OCI-LY1 (cell line): ENCODE data around the gene IRF2.

Experiments used
- H2AFZ ChIP-seq: fragments of 200-600 bp; sonication (generic), shearing (Covaris generic); 2 replicates; pipeline ENCODE4 v1.6.0; 2014; ENCODE audit warnings: antibody characterized with exemption, mild to moderate bottlenecking, low read length
- H3F3A ChIP-seq: fragments of 200-600 bp; sonication (generic), shearing (Covaris generic); 2 replicates; pipeline ENCODE4 v1.6.0; 2014; ENCODE audit warnings: mild to moderate bottlenecking, antibody characterized with exemption, low read length, moderate library complexity; ENCODE audit not compliant: insufficient read depth
- H3K27ac ChIP-seq: fragments of 200-600 bp; sonication (generic); 2 replicates; pipeline ENCODE4 v1.5.1; 2014; ENCODE audit warnings: low read length, mixed run types, mild to moderate bottlenecking, low read depth; ENCODE audit not compliant: poor library complexity, severe bottlenecking
- H3K27me3 ChIP-seq: fragments of 200-600 bp; sonication (generic); 2 replicates; pipeline ENCODE4 v1.6.0; 2014; ENCODE audit warnings: antibody characterized with exemption, mild to moderate bottlenecking, low read length, moderate library complexity; ENCODE audit not compliant: insufficient read depth
- H3K36me3 ChIP-seq: fragments of 200-600 bp; sonication (generic); 2 replicates; pipeline ENCODE4 v1.6.1; 2014; ENCODE audit warnings: mild to moderate bottlenecking, antibody characterized with exemption, low read length, moderate library complexity, mixed read lengths; ENCODE audit not compliant: insufficient read depth
- H3K4me1 ChIP-seq: fragments of 200-600 bp; sonication (generic); 2 replicates; pipeline ENCODE4 v1.5.1; 2014; ENCODE audit warnings: mild to moderate bottlenecking, low read length, moderate library complexity; ENCODE audit not compliant: insufficient read depth, severe bottlenecking
- H3K4me2 ChIP-seq: fragments of 200-600 bp; sonication (generic), shearing (Covaris generic); 2 replicates; pipeline ENCODE4 v1.6.1; 2014; ENCODE audit warnings: low read length
- H3K4me3 ChIP-seq: fragments of 200-600 bp; sonication (generic); 2 replicates; pipeline ENCODE4 v1.5.1; 2014; ENCODE audit warnings: low read length, low read depth, mild to moderate bottlenecking, mixed read lengths; ENCODE audit not compliant: poor library complexity, severe bottlenecking
- H3K79me2 ChIP-seq: fragments of 200-600 bp; shearing (Covaris generic); 2 replicates; pipeline ENCODE4 v1.6.1; 2016; ENCODE audit warnings: mixed run types, low read length, mixed read lengths; ENCODE audit not compliant: insufficient read depth
- H3K9ac ChIP-seq: fragments of 200-600 bp; sonication (generic), shearing (Covaris generic); 2 replicates; pipeline ENCODE4 v1.6.1; 2014; ENCODE audit warnings: mild to moderate bottlenecking, low read length, mixed read lengths
- H3K9me2 ChIP-seq: fragments of 200-600 bp; sonication (generic), shearing (Covaris generic); 2 replicates; pipeline ENCODE4 v1.6.1; 2014; ENCODE audit warnings: low read depth, mild to moderate bottlenecking, low read length, mixed read lengths
- H3K9me3 ChIP-seq: fragments of 200-600 bp; shearing (Covaris generic); 2 replicates; pipeline ENCODE4 v1.6.1; 2014; ENCODE audit warnings: low read length, mixed read lengths
- H4K20me1 ChIP-seq: fragments of 200-600 bp; sonication (generic), shearing (Covaris generic); 2 replicates; pipeline ENCODE4 v1.6.0; 2016; ENCODE audit warnings: mild to moderate bottlenecking, low read length; ENCODE audit not compliant: insufficient read depth
- CTCF ChIP-seq: fragments of 200-600 bp; sonication (generic), shearing (Covaris generic); IDR thresholded peaks from 2 replicates; pipeline ENCODE4 v1.5.1; 2017; ENCODE audit warnings: mild to moderate bottlenecking, antibody characterized with exemption, low read length, moderate library complexity, mixed read lengths
- EZH2 ChIP-seq: fragments of 200-600 bp; sonication (generic), shearing (Covaris generic); IDR thresholded peaks from 2 replicates; pipeline ENCODE4 v1.8.0; 2017; ENCODE audit warnings: borderline replicate concordance, mixed run types, mild to moderate bottlenecking, antibody characterized with exemption, low read length, moderate library complexity, mixed read lengths

IRF2 gene

GRCh38 chr4:184409911-184410692, 64.2 kb downstream of the IRF2 start:
- Histone ChIP-seq H3K4me2 (peak overlapping the region; percentile 4; the same call in 1 of the 2 replicates), H3K27me3 (no peaks in the 10 kb centered on the region), H3K27ac (peak overlapping the region; percentile 88), H3F3A (no peaks in the 10 kb centered on the region), H3K4me1 (peaks cover 57% of the 10 kb centered on the region), H3K36me3 (peaks cover 36% of the 10 kb centered on the region; the same call in 1 of the 2 replicates), H3K9me3 (no peaks in the 10 kb centered on the region), H3K79me2 (no peaks in the 10 kb centered on the region), H4K20me1 (no peaks in the 10 kb centered on the region), H3K9ac (no peak overlapping the region), H2AFZ (no peak overlapping the region), H3K4me3 (no peak overlapping the region), H3K9me2 (no peaks in the 10 kb centered on the region)
- TF ChIP-seq CTCF (no peak), EZH2 (no peak)

- peak overlapping the region; percentile 35 for H3K9ac ChIP-seq
- H4K20me1 ChIP-seq, result no peaks in the 10 kb centered on the region
- peaks cover 33% of the 10 kb centered on the region; the same call in 1 of the 2 replicates for H3K36me3 ChIP-seq
- H3K27me3 ChIP-seq, result no peaks in the 10 kb centered on the region
- H3K4me1 ChIP-seq, result peaks cover 57% of the 10 kb centered on the region
- TF ChIP-seq CTCF (no peak), EZH2 (no peak)
- no peak overlapping the region for H2AFZ ChIP-seq
- H3K4me2 ChIP-seq, result peak overlapping the region; percentile 4; the same call in 1 of the 2 replicates
- H3K9me3 ChIP-seq, result no peaks in the 10 kb centered on the region
- no peak overlapping the region for H3K4me3 ChIP-seq
- peak overlapping the region; percentile 88 for H3K27ac ChIP-seq
- no peaks in the 10 kb centered on the region for H3F3A ChIP-seq
- no peaks in the 10 kb centered on the region for H3K9me2 ChIP-seq
- H3K79me2 ChIP-seq, result no peaks in the 10 kb centered on the region
Observed at GRCh38 chr4:184409502-184409901, 64.8 kb downstream of the IRF2 start.

GRCh38 chr4:184408684-184409081, 65.7 kb downstream of the IRF2 start:
- no peaks in the 10 kb centered on the region for H3F3A ChIP-seq
- H3K79me2 ChIP-seq, result no peaks in the 10 kb centered on the region
- H3K27me3 ChIP-seq, result no peaks in the 10 kb centered on the region
- no peaks in the 10 kb centered on the region for H4K20me1 ChIP-seq
- peaks cover 49% of the 10 kb centered on the region for H3K4me1 ChIP-seq
- H3K9me2 ChIP-seq, result no peaks in the 10 kb centered on the region
- no peak overlapping the region for H3K4me3 ChIP-seq
- H3K9ac ChIP-seq, result peak overlapping the region; percentile 35; the same call in 1 of the 2 replicates
- peak overlapping the region; percentile 88 for H3K27ac ChIP-seq
- TF ChIP-seq CTCF, result no peak
- TF ChIP-seq EZH2, result no peak
- peak overlapping the region; percentile 4; the same call in 1 of the 2 replicates for H3K4me2 ChIP-seq
- no peak overlapping the region for H2AFZ ChIP-seq
- peaks cover 34% of the 10 kb centered on the region; the same call in 1 of the 2 replicates for H3K36me3 ChIP-seq
- no peaks in the 10 kb centered on the region for H3K9me3 ChIP-seq
